Fibroblast of pulmonary artery (primary cell): ENCODE results near the gene DNAH10.

Source experiments
- DNase-seq: peaks from one replicate; pipeline ENCODE4 v3.0.0-alpha.2; 2010; ENCODE audit warnings: low read depth
- H3K4me3 ChIP-seq: replicated peaks from 2 replicates; pipeline ENCODE4 v1.5.1; 2011; ENCODE audit warnings: low read depth, mild to moderate bottlenecking, control low read depth, low read length, moderate library complexity
- TF ChIP-seq, protein P1 (sequence below): IDR thresholded peaks from 2 replicates; pipeline ENCODE4 v1.5.1; 2011; ENCODE audit warnings: mild to moderate bottlenecking, control low read depth, low read length, inconsistent platforms; ENCODE audit errors: missing control alignments

The DNAH10 gene

DNA sequence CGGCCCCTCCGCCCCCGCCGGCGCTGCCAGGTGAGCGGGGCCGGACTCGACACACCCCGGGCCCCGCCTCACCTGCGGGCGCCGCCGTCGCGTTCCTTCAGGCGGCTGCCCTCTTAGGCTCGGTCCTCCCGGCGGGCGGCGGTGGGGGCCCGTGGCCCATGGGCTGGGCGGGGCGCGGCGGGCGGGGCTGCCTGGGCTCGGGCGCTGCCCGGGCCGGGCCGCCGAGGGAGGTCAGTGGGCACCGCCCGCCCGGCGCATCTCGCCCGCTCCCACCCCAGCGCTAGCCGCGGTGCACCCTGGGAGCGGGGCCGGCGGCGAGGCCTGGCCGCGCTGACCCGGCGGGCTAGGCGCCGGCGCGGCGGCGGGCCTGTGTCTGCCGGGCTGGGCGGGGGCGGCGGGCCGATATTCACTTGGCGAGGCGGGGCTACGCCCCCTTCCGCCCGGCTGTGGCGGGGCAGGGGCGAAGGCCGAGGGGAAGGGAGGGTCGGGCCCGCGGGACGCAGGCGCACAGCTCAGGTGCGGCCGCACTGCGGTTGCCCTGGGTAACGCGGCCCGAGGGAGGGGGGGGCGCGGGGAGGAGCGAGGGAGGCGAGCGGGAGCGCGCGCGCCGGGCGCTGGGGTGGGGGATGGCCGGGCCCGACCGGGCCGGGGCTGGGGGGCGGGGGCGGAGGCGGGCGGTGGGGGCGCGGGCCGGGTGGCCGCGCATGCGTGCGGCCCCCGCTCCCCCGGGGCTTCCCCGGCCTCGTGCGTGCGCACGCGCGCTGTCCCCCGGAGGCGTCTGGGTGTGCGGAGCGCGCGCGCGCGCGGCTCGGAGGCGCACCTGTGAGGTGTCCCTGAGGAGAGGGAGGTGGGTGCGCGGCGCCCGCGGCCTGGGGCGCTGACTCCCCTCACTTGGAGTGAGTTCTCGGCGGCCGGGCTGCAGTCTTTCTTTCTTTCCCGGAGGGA lies 210.6 kb downstream of the DNAH10 start, which contains the start of the genes CCDC92 and ZNF664:
CCDC92 (minus strand) TSS at position 375 of the 945 bp plus-strand sequence. CDS start 28,526 bp downstream, outside the sequence.
ZNF664 (plus strand) TSS at position 759 of the 945 bp plus-strand sequence. CDS start 38,930 bp downstream, outside the sequence.
- DNase-seq: peak; percentile 90
- H3K4me3 ChIP-seq: peak within 1 kb of the TSS; percentile 72
- TF ChIP-seq, protein P1, sequence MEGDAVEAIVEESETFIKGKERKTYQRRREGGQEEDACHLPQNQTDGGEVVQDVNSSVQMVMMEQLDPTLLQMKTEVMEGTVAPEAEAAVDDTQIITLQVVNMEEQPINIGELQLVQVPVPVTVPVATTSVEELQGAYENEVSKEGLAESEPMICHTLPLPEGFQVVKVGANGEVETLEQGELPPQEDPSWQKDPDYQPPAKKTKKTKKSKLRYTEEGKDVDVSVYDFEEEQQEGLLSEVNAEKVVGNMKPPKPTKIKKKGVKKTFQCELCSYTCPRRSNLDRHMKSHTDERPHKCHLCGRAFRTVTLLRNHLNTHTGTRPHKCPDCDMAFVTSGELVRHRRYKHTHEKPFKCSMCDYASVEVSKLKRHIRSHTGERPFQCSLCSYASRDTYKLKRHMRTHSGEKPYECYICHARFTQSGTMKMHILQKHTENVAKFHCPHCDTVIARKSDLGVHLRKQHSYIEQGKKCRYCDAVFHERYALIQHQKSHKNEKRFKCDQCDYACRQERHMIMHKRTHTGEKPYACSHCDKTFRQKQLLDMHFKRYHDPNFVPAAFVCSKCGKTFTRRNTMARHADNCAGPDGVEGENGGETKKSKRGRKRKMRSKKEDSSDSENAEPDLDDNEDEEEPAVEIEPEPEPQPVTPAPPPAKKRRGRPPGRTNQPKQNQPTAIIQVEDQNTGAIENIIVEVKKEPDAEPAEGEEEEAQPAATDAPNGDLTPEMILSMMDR: no peak

- DNase-seq: peak; percentile 17
- H3K4me3 ChIP-seq: peak overlapping the region; percentile 69
- TF ChIP-seq, protein P1: no peak
These were observed 211.6 kb downstream of the DNAH10 start for GRCh38 chr12:123973552-123974341.

DNA sequence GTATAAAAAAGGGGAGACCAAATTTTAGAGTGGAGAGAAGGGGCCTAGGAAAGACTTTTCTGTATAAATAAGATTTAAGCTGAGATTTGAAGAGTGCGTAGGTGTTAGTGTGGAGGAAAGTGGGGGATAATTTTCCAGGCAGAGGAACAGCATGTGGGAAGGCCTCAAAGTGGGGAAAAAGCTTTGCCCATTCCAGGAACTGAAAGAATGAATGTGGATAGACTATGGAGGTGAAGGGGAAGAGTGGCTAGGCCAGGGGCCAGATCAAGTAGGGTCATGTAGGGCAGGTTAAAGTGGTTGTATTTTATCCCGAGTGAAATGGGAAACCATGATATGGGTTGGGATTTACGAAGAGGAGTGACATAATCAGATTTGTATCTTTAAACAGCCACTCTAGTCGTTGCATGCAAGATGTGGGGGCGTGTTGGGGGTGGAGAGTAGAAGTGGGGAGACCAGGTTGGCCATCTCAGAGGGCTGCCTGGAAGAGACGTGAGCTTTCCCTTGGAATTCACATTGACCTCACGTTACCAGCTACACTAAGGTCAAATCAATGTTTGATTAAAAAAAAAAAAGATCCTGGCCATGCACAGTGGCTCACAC lies 214.2 kb downstream of the DNAH10 start:
- DNase-seq: no peak
- H3K4me3 ChIP-seq: no peak overlapping the region
- TF ChIP-seq, protein P1: no peak

DNA sequence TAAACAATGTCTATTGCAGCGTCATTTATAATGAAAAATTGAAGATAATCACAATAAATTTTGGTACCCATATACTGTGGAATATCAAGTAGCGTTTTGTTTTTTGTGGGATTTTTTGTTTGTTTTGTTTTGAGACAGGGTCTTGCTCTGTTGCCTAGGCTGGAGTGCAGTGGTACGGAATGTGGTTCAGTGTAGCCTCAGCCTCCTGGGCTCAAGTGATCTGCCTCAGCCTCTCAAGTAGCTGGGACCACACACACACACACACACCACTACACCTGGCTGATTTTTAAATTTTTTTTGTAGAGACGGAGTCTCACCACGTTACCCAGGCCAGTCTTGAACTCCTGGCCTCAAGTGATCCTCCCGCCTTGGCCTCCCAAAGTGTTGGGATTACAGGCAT lies 217.5 kb downstream of the DNAH10 start:
- H3K4me3 ChIP-seq: no peak overlapping the region
- no peak for DNase-seq
- TF ChIP-seq, protein P1: no peak

DNA sequence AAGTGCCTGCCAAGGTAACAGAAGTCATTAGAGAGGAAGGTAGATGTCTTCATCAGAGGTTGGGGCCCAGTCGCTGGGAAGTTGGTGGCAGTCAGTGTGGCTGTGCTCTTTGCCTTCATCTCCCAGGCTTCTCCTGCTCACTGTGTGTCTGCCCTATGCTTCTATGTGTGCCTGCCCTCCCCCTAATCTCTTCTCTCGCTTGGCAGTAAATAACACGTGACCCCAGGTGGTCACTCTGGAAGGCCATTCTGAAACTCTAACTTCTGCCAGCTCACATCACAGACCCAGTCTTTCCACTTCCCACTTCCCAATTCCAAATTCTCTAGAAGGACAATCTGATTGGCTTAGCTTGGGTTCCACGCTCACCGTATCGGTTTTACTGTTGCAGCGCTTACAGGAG lies 220.2 kb downstream of the DNAH10 start:
- H3K4me3 ChIP-seq: no peak overlapping the region
- DNase-seq: no peak
- TF ChIP-seq, protein P1: no peak

DNA sequence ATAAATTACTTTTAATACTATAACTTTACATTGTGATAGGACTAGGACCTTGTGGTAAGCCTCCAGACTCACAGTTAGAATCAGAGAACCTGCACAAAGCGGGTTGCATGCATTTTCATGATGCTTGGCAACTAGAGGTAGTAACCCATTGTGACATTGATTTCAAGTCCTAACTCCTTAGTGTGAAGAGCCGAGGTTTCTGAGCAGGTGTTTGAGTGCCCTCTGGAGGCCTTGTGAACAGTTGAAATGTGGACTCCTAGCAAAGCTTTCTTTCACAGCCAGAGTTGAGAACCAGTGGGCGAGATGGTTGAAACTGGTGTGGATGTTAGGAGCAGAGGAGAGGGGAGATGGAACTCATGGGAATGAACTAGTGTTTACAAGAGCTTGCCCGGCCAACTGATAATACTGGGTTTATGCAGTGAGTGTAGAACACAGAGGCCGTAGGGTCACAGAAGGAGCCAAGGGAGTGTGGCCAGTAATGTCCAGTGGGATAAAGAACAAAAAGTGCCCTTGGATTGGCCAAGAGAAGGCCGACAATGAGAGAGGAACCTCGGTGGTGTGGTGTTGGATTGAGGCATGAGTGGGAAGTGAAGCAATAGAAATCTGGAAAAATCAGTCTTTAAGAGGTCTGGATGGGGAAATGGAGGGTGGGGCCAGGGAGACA lies 221.9 kb downstream of the DNAH10 start:
- H3K4me3 ChIP-seq: no peak overlapping the region
- TF ChIP-seq, protein P1: peak; percentile 80
- DNase-seq: peak; percentile 85
